MM.1S (cell line): ENCODE measurements around the gene MRPS23.

ENCODE experiments used
- DNase-seq: peaks from one replicate; pipeline ENCODE4 v3.0.0-alpha.2; 2015
- H2AFZ ChIP-seq: fragments of 300-600 bp; sonication (generic); 2 replicates; pipeline ENCODE4 v1.6.0; 2016; ENCODE audit warnings: antibody characterized with exemption, low read length
- H3F3A ChIP-seq: fragments of 300-600 bp; sonication (generic); 2 replicates; pipeline ENCODE4 v1.6.1; 2016; ENCODE audit warnings: mild to moderate bottlenecking, antibody characterized with exemption, low read length, moderate library complexity, mixed read lengths; ENCODE audit not compliant: insufficient read depth
- H3K27ac ChIP-seq: fragments of 300-600 bp; sonication (generic); 2 replicates; pipeline ENCODE4 v1.5.1; 2016; ENCODE audit warnings: mild to moderate bottlenecking, low read length
- H3K27me3 ChIP-seq: fragments of 300-600 bp; sonication (generic); replicated peaks from 2 replicates; pipeline ENCODE4 v1.6.0; 2016; ENCODE audit warnings: low read length; ENCODE audit not compliant: insufficient read depth
- H3K36me3 ChIP-seq: fragments of 300-600 bp; sonication (generic); replicated peaks from 2 replicates; pipeline ENCODE4 v1.6.1; 2016; ENCODE audit warnings: mild to moderate bottlenecking, low read length, mixed read lengths; ENCODE audit not compliant: insufficient read depth
- H3K4me1 ChIP-seq: fragments of 300-600 bp; sonication (generic); 2 replicates; pipeline ENCODE4 v1.6.1; 2016; ENCODE audit warnings: low read length, mixed read lengths
- H3K4me2 ChIP-seq: fragments of 300-600 bp; sonication (generic); 2 replicates; pipeline ENCODE4 v1.6.0; 2016; ENCODE audit warnings: low read depth, low read length
- H3K4me3 ChIP-seq: fragments of 300-600 bp; sonication (generic); 2 replicates; pipeline ENCODE4 v1.5.1; 2016; ENCODE audit warnings: low read length, mixed read lengths
- H3K79me2 ChIP-seq: fragments of 300-600 bp; sonication (generic); 2 replicates; pipeline ENCODE4 v1.6.1; 2016; ENCODE audit warnings: mixed run types, low read length, mixed read lengths
- H3K9ac ChIP-seq: fragments of 300-600 bp; sonication (generic); 2 replicates; pipeline ENCODE4 v1.6.1; 2016; ENCODE audit warnings: low read length, mixed read lengths
- H3K9me2 ChIP-seq: fragments of 300-600 bp; sonication (generic); replicated peaks from 2 replicates; pipeline ENCODE4 v1.6.1; 2016; ENCODE audit warnings: mild to moderate bottlenecking, low read length, mixed read lengths; ENCODE audit not compliant: insufficient read depth
- H3K9me3 ChIP-seq: fragments of 300-600 bp; sonication (generic); replicated peaks from 2 replicates; pipeline ENCODE4 v1.6.1; 2016; ENCODE audit warnings: mild to moderate bottlenecking, low read length, mixed read lengths; ENCODE audit not compliant: insufficient read depth
- H4K20me1 ChIP-seq: fragments of 300-600 bp; sonication (generic); 2 replicates; pipeline ENCODE4 v1.6.1; 2016; ENCODE audit warnings: mild to moderate bottlenecking, low read length, moderate library complexity, mixed read lengths; ENCODE audit not compliant: insufficient read depth
- CTCF ChIP-seq: fragments of 300-600 bp; sonication (generic); IDR thresholded peaks from 2 replicates; pipeline ENCODE4 v1.5.1; 2016; ENCODE audit warnings: antibody characterized with exemption, low read length, mixed read lengths
- EZH2 ChIP-seq: fragments of 300-600 bp; sonication (generic); optimal IDR thresholded peaks from 2 replicates; pipeline ENCODE3; 2017; ENCODE audit warnings: low read depth, mild to moderate bottlenecking, antibody characterized with exemption, low read length, mixed read lengths
- EZH2phosphoT487 ChIP-seq: fragments of 300-600 bp; sonication (generic); IDR thresholded peaks from 2 replicates; pipeline ENCODE4 v1.6.1; 2018; ENCODE audit warnings: antibody characterized with exemption, low read length

MRPS23 gene

GRCh38 chr17:57785022-57785421, 64.8 kb downstream of the MRPS23 start:
- no peaks in the 10 kb centered on the region for H3K27me3 ChIP-seq
- no peak overlapping the region for H3K4me2 ChIP-seq
- no peak overlapping the region for H2AFZ ChIP-seq
- H3K4me3 ChIP-seq: no peak overlapping the region
- no peaks in the 10 kb centered on the region for H3K36me3 ChIP-seq
- H3K9me3 ChIP-seq: no peaks in the 10 kb centered on the region
- H3F3A ChIP-seq: no peaks in the 10 kb centered on the region
- no peak overlapping the region for H3K27ac ChIP-seq
- TF ChIP-seq EZH2 (no peak), CTCF (no peak), EZH2phosphoT487 (no peak)
- no peaks in the 10 kb centered on the region for H3K79me2 ChIP-seq
- H4K20me1 ChIP-seq: no peaks in the 10 kb centered on the region
- DNase-seq: no peak
- no peaks in the 10 kb centered on the region for H3K9me2 ChIP-seq
- H3K9ac ChIP-seq: no peak overlapping the region
- peaks cover 4% of the 10 kb centered on the region; the same call in 1 of the 2 replicates for H3K4me1 ChIP-seq
